GM18909 (cell line): ENCODE measurements around the gene SERPIND1.
"Not testable (repeated sequence)": the region's sequence is repeated elsewhere in the genome, so short reads cannot be mapped to it uniquely, and the experiment has no call there.

ENCODE experiments used
- ATAC-seq: cut with Tn5 transposase; IDR thresholded peaks from one replicate; pipeline ENCODE4 v1.9.1; 2021; ENCODE audit warnings: mild to moderate bottlenecking; ENCODE audit not compliant: unreplicated experiment, poor library complexity

The SERPIND1 gene

DNA sequence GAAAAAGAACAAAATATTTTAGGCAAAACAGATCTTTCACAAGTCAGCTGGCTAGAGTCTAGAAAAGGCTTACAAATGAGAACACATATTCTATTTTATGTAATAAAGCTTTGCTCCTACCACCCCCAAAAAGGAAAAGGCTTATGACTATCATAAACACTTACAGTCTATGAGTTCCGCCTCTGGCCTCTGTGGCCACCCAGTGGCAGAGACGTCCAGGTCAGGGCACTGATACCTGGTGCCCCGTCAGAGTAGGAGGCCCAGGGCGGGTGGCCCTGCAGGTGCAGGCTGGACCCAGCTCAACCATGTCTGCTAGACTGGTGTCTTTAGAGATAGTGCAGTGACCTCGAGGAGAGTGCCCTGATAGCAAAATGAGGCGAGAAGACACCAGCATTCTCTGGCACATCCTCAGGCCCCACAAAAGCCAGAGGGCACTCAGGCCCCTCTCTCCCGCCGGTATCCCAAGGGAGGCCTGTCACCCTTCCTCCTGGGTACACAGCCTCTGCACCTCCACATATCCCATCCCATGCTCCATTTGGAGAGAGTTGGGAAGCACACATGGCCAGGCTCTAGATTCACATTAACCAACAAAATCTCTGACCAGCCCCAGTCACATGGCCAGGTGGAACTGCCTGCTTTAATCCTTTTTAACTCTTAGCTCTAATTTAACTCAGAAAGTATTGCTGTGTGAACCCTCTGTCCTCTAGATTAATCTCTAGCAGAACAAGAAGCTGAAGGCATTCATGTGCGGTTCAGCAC lies 27.3 kb upstream of the SERPIND1 start:
- no peak for ATAC-seq

- ATAC-seq, result no peak
Measured at GRCh38 chr22:20747223-20747622, 26.7 kb upstream of the SERPIND1 start.

DNA sequence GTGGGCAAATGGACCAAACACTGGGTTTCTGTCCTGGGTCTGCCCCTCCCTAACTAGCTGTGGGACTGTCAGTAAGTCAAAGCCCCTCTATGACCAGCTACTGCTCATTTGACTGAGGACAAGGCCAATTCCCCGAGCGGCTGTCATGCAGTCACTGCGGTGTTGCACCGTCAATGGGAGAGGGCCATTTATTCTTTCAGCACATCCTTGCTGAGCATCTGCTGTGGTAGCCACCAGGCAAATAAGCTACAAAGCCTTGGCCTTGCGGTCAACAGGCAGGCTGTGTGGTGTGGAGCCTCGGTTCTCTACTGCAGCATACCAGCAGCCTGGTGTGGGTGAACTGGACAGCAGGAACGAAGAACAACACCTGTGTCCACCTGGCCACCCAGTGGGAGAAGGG lies 25.8 kb upstream of the SERPIND1 start:
- ATAC-seq, result no peak

DNA sequence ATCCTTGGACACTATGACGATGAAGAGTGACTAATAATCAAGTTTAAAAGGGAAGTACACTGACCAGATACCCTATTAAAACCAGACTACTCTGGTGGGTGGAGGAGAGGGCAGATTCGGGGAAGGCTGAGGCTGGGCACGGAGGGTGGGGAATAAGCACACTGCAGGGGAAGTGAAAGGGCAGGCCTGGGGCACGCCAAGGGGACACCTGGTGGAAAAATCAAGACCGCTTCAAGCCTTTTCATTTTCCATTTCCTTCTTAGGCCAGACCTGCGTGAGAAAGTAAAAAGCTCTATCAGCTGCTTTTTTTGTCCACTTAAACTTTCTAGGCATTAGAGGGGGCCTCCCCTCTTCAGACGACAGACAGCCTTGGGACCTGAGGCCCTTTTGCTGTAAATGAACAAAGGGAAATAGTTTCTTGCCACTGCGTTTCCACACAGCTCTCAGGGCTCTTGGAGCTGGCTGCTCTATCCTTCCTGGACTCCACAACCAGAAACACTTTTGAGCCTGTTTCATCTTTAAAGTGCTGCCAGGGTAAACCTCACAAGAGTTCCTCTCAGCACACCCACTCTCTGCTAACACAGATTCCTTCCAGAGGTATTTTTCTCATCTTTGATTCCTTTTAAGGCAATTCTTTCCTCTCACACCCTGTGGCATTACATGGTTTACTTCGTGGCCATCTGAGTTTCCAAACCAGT lies 25.0 kb upstream of the SERPIND1 start:
- peak; percentile 64 for ATAC-seq

DNA sequence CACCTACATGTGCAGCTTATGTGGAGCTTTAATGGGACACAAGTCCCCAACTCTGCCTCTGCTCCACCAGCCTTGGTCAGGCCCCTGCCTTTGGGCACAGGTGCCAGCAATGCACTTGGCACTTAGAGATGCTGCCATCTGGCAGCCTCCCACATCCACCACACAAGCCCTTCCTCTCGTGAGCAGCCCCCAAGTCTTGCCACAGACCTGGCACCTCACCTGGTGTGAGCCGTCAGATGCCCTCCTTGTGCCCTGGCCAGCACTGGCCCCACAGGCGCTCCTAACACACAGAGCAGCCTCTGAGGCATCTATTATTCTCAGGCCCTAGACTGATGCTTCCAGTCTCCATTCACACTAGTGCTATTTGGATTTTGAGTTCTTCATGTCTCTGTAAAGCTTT lies 24.5 kb upstream of the SERPIND1 start:
- ATAC-seq, result no peak

DNA sequence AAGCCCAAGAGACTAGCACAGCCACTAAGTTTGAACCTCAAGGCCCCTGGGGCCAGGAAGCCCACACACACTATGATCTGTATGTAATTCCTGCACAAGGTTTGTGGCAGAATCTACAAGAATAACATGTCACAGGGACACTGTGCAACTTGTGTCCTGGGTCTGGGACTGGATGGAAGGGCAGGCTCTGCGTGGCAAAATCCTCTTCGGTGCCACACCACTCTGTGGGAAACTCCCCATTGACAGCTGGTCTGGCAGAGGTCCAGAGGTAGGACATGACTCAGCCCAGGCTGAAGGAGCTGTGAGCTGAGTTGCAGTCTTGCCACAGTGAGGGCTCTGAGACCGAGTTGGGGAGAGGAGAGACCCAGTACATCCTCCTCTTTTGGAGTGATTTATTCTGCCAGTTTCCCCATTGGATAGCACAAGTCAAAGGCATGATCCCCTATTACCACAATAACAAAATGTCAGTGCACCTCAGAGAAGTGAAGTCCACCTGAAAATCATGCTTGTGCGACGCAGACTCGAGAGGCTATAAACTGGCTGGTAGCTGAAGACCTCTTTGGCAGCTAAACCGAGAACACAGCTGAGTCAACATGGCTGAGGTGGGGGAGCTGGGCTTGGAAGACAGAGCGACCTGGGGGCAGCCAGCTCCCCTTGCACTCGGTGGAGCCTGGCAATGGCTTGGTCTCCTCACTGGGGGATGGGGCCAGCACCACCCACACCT lies 23.3 kb upstream of the SERPIND1 start:
- peak; percentile 45 for ATAC-seq

DNA sequence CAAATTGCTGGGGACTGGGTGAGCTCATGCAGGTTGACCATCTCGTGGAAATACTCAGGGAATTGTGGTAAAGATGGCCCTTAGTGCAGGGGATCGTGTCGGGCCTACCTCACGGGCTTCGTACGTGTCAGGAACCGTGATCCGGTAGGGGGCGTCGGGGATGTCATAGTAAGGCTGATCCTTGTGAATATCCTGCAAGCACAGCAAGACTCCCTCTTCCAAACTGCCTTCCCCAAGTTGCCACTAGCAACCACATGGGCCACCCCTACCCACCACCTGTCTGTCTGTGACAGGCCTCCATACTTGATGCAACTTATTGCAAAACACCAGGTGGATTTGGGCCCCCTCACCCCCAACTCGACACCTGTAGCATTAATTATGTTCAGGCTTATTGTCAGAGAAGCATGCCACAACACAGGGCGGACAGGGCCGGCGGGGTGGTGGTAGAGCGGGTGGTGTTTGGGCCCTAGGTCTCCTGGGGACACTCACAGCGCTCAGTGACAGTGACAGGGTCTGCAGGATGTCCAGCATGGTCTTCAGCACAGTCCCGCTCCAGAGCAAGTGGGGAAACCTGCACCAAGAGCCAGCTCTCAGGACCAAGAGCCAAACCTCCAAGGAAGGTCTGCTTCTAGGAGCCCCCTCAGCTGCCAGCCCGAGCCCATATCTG lies 22.6 kb upstream of the SERPIND1 start:
- ATAC-seq, result no peak

DNA sequence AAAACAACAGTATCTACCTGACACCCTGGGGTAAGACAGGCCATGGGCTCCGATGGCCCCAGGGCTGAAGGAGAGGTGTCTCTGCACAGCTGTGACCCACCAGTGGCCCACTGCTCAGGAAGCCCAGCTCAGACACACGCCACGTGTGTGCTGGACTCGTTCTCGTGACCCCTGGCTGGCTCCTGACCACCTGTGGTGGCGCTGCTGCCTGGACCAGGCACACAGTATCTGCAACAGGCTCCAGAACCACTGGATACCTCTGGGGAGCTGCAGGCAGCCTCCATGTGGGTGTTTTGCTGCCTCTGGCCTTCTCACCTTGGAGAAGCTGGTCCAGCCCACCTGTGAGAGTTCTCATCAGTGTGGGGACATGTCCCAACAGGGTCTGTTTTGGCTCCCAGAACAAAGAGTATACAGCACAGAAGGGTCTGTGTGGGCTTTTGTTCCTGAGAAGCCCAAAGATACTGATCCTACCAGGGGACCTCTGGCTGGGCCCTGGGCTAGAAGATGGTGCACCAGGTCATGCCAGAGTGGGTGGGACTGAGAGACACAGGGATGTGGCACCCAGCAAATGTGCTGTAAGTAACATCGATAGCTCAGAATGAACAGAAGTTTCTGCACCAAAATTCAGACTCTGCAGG lies 21.7 kb upstream of the SERPIND1 start:
- ATAC-seq, result no peak

- no peak for ATAC-seq
Measured at GRCh38 chr22:20752873-20753272, 21.0 kb upstream of the SERPIND1 start.

DNA sequence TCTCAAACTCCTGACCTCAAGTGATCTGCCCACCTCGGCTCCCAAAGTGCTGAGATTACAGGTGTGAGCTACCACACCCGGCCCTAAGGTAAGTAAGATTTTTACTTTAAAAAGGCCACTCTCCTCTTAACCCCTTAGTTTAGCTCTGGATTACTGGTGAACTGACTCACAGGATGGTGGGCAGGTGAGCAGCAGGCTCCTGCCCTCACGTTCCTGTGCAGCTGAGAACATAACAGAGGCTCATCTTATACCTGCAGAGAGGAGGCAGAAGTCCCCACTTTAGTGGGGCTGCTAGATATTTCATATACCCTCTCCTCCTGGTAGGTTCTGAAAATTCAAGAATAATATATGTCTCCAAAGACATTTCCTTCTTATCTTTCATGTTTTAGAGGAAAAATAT lies 17.1 kb upstream of the SERPIND1 start:
- no peak for ATAC-seq

DNA sequence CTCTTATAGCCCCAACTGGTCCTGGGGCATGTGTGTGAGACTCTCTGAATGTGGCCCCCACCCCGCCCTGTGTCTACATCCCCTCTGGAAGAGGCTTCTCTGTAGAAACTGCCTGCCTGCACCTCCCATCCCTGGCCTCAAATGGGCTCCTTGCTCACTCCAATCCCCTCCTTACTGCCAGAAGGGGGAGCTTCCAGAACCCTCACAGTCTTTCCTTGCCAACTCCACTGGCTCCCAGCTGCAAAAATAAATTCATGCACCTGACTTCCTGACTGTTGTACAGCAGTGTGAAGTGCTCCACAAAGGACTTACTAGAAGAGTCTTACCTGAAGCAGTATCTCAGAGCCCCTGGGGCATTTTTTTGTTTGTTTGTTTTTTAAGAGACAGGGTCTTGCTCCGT lies 15.2 kb upstream of the SERPIND1 start:
- no peak for ATAC-seq

GRCh38 chr22:20760084-20760483 lies 13.8 kb upstream of the SERPIND1 start:
- no peak for ATAC-seq

DNA sequence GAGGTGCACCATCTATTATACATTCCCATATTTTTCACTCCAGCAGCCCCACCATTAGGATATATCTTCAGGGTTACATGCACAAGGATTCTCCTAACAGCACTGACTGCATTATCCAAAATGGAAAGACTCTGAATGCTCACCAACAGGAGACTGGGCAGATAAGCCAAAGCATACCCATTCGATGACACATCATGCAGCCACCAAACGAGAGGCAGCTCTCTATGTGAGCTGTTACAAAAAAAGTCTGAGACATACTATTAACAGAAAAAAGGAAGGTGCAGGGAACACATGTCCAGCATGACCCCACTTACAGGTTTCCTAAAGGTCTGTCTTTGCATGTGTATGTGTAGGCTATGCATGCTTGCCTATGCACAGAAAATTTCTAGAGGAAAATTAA lies 12.4 kb upstream of the SERPIND1 start:
- no peak for ATAC-seq

- ATAC-seq, result no peak
Measured at GRCh38 chr22:20762233-20762796, 11.6 kb upstream of the SERPIND1 start.

GRCh38 chr22:20763630-20764470 lies 10.1 kb upstream of the SERPIND1 start:
- no peak for ATAC-seq

DNA sequence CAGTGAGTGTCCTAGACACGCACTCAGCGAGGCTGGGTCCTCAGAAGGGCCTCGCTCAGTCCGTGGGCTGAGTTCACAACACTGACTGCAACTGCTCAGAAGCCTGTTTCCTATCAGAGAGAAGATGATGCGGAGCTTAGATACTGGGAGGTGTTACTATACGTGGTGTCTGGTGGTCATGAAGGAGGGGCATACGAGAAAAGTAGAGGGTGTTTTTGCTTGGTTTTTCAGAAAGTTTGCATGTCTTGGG lies 9.5 kb upstream of the SERPIND1 start:
- ATAC-seq, result no peak

DNA sequence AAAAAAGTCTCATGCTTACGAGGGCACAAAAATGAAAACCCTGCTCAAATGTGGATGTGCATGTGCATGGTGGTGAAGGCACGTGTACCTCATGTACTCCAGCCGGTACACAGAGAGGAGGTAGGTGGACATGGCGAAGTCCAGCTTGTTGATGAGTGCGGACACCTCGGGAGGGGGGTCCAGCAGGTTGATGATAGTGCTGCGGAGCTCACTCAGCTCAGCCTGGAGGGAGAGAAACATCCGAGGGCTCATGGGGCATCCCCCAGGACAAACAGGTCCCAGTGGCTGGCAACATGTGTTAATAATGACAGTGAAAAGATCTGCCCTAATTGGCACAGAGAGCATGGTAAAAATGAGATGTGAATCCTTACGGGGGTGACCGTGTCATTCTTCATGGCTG lies 9.2 kb upstream of the SERPIND1 start:
- ATAC-seq, result no peak

GRCh38 chr22:20765938-20766337 lies 8.0 kb upstream of the SERPIND1 start:
- no peak for ATAC-seq

GRCh38 chr22:20766530-20766929 lies 7.4 kb upstream of the SERPIND1 start:
- no peak for ATAC-seq

- not testable (repeated sequence) for ATAC-seq
Measured at GRCh38 chr22:20769496-20769826, 4.5 kb upstream of the SERPIND1 start.
